Uterus (tissue), 2 donors: ENCODE measurements around the gene CENPX.

Experiments used
- CTCF ChIP-seq, 4 experiments: fragments of 200-600 bp in 2 of 4; fragments of 450-650 bp in 2 of 4; sonication (generic) in 2 of 4; IDR thresholded peaks; one replicate each; pipeline ENCODE4 v1.5.1; 2016 to 2019; ENCODE audit warnings: antibody characterized with exemption in 4 of 4, mild to moderate bottlenecking in 2 of 4, moderate library complexity in 1 of 4
- POLR2A ChIP-seq, 2 donors: fragments of 450-650 bp; IDR thresholded peaks; one replicate each; pipeline ENCODE4 v1.6.1; 2016; ENCODE audit warnings: antibody characterized with exemption in 2 of 2, mild to moderate bottlenecking in 1 of 2, moderate library complexity in 1 of 2

GRCh38 chr17:82014971-82015310 is 7.7 kb downstream of the CENPX start:
- no peak for TF ChIP-seq CTCF (IDR thresholded peaks at IDR 0.05)
- TF ChIP-seq POLR2A (IDR thresholded peaks at IDR 0.05): no peak
